Measurements from ENCODE around the gene SLC66A2. TPM values are rescaled to one million over a fixed set of nuclear protein-coding genes. Genes with fewer than 3 reads are reported as not detected.

SLC66A2 gene
- total RNA-seq, 1 donor from 2014 or later: 25.4 TPM

GRCh38 chr18:79928563-79928960, 22.9 kb downstream of the SLC66A2 start:
- no peak for ATAC-seq (ENCODE audit: poor library complexity)
- intact Hi-C loops (cut with DNase I): no loop called here
- DNase-seq: no peak

- ATAC-seq (ENCODE audit: poor library complexity) (no peak), DNase-seq (peak; percentile 43)
- intact Hi-C loops (cut with DNase I): no loop called here
Measured at GRCh38 chr18:79927607-79928562, 23.6 kb downstream of the SLC66A2 start.

- ATAC-seq (ENCODE audit: poor library complexity) (no peak), DNase-seq (peak; percentile 23)
- intact Hi-C loops (cut with DNase I): no loop called here
Measured at GRCh38 chr18:79926715-79927606, 24.5 kb downstream of the SLC66A2 start.

GRCh38 chr18:79926306-79926705, 25.1 kb downstream of the SLC66A2 start:
- intact Hi-C loops (cut with DNase I): no loop called here
- DNase-seq: peak; percentile 25
- ATAC-seq (ENCODE audit: poor library complexity): no peak

- intact Hi-C loops (cut with DNase I): no loop called here
- peak; percentile 78 for ATAC-seq (ENCODE audit: poor library complexity)
- peak; percentile 45 for DNase-seq
Measured at GRCh38 chr18:79924814-79925731, 26.4 kb downstream of the SLC66A2 start.

- no peak for ATAC-seq (ENCODE audit: poor library complexity)
- DNase-seq: peak; percentile 30
- intact Hi-C loops (cut with DNase I): no loop called here
Measured at GRCh38 chr18:79923896-79924585, 27.4 kb downstream of the SLC66A2 start.

- intact Hi-C loops (cut with DNase I): no loop called here
- ATAC-seq (ENCODE audit: poor library complexity): no peak
- no peak for DNase-seq
Measured at GRCh38 chr18:79922971-79923411, 28.5 kb downstream of the SLC66A2 start.

GRCh38 chr18:79921984-79922965, 29.2 kb downstream of the SLC66A2 start:
- DNase-seq (no peak), ATAC-seq (ENCODE audit: poor library complexity) (no peak)
- intact Hi-C loops (cut with DNase I): no loop called here

- ATAC-seq (ENCODE audit: poor library complexity) (no peak), DNase-seq (no peak)
- intact Hi-C loops (cut with DNase I): no loop called here
Measured at GRCh38 chr18:79919089-79919488, 32.4 kb downstream of the SLC66A2 start.

- DNase-seq: peak; percentile 36
- intact Hi-C loops (cut with DNase I): no loop called here
- ATAC-seq (ENCODE audit: poor library complexity): no peak
Measured at GRCh38 chr18:79918615-79919011, 32.8 kb downstream of the SLC66A2 start.

- ATAC-seq (ENCODE audit: poor library complexity): no peak
- intact Hi-C loops (cut with DNase I): no loop called here
- DNase-seq: no peak
Measured at GRCh38 chr18:79917853-79918614, 33.4 kb downstream of the SLC66A2 start.

GRCh38 chr18:79917169-79917852, 34.1 kb downstream of the SLC66A2 start:
- intact Hi-C loops (cut with DNase I): no loop called here
- ATAC-seq (ENCODE audit: poor library complexity) (no peak), DNase-seq (no peak)

- no peak for ATAC-seq (ENCODE audit: poor library complexity)
- intact Hi-C loops (cut with DNase I): no loop called here
- no peak for DNase-seq
Measured at GRCh38 chr18:79916546-79917168, 34.8 kb downstream of the SLC66A2 start.

- ATAC-seq (ENCODE audit: poor library complexity) (no peak), DNase-seq (no peak)
- intact Hi-C loops (cut with DNase I): no loop called here
Measured at GRCh38 chr18:79916128-79916494, 35.3 kb downstream of the SLC66A2 start.

All from Right ventricle myocardium superior (tissue), 1 donor.